ENCODE measurements around the gene CAMK1D. TPM values are rescaled to one million over a fixed set of nuclear protein-coding genes. Genes with fewer than 3 reads are reported as not detected.

Gene CAMK1D
- total and polyA plus RNA-seq, 2 of the 4 experiments (the other 2 are of a cell fraction) = 5.0 to 5.3 TPM

GRCh38 chr10:12726971-12727831 is 377.9 kb downstream of the CAMK1D start:
- ChIA-PET POLR2A (ENCODE audit: unreplicated experiment) (no interaction called here), CTCF (no interaction called here)
- no peaks in the 10 kb centered on the region for H4K20me1 ChIP-seq (ENCODE audit: insufficient read depth, low read length)
- no peak overlapping the region for H4K5ac ChIP-seq (ENCODE audit: low read depth, low read length)
- 97% methylated on average over 7 of the region's 19 CpGs; no CpG with 5 or more reads in 1 of the 2 experiments for WGBS, 2 experiments (ENCODE audit: extremely low coverage in 2 of 2, insufficient read length in 1 of 2)
- H3K4me3 ChIP-seq (ENCODE audit: insufficient read depth, low read depth, low read length) = no peak overlapping the region
- in situ Hi-C loops (cut with MboI; ENCODE audit: low sequenced_read_pairs) (no loop called here), dilution Hi-C loops (cut with HindIII; ENCODE audit: low sequenced_read_pairs, unreplicated experiment) (no loop called here), intact Hi-C loops (cut with micrococcal nuclease) (no loop called here)
- H4K91ac ChIP-seq (ENCODE audit: insufficient read depth, low read depth, low read length) = no peak overlapping the region
- ATAC-seq (ENCODE audit: low read depth) = no peak
- no peaks in the 10 kb centered on the region for H3K79me1 ChIP-seq (ENCODE audit: low read depth in 1 of 2, low read length in 2 of 2)
- H3K9ac ChIP-seq (ENCODE audit: low read depth, low read length) = no peak overlapping the region
- H2BK20ac ChIP-seq (ENCODE audit: low read depth, low read length) = no peak overlapping the region
- H3K27me3 ChIP-seq (ENCODE audit: control insufficient read depth, insufficient read depth, low read length) = peaks cover 1% of the 10 kb centered on the region; the same call in 1 of the 2 replicates
- no peak overlapping the region for H2BK120ac ChIP-seq (ENCODE audit: low read depth, low read length)
- H2BK5ac ChIP-seq (ENCODE audit: low read depth, low read length, poor library complexity, severe bottlenecking) = no peak overlapping the region
- no peaks in the 10 kb centered on the region for H3K36me3 ChIP-seq (ENCODE audit: control insufficient read depth, insufficient read depth, low read length)
- no peak overlapping the region for H4K8ac ChIP-seq (ENCODE audit: low read depth in 2 of 2, low read length in 2 of 2)
- H3K14ac ChIP-seq (replicated peaks; ENCODE audit: low read depth, low read length) = no peak overlapping the region
- no peaks in the 10 kb centered on the region for H3K9me1 ChIP-seq (ENCODE audit: insufficient read depth, low read length)
- no peak overlapping the region for H2AFZ ChIP-seq (replicated peaks; ENCODE audit: low read length, poor library complexity)
- H3K4me2 ChIP-seq (ENCODE audit: low read depth, low read length) = no peak overlapping the region
- no peak overlapping the region for H3K18ac ChIP-seq (ENCODE audit: low read depth, low read length)
- H3K23ac ChIP-seq (ENCODE audit: low read depth, low read length) = no peak overlapping the region
- H3K9me3 ChIP-seq (ENCODE audit: control insufficient read depth, insufficient read depth, low read length) = no peaks in the 10 kb centered on the region
- no peak overlapping the region for H3K56ac ChIP-seq (ENCODE audit: extremely low read depth, insufficient read depth, low read length)
- H3K4ac ChIP-seq (ENCODE audit: low read depth, low read length) = no peak overlapping the region
- TF ChIP-seq MAZ (IDR thresholded peaks at IDR 0.05; ENCODE audit: borderline replicate concordance, low read depth, low read length) (no peak), MAFK (IDR thresholded peaks at IDR 0.05; ENCODE audit: low read depth, low read length) (no peak), BHLHE40 (IDR thresholded peaks at IDR 0.05; ENCODE audit: low read depth, low read length) (no peak), ELK1 (IDR thresholded peaks at IDR 0.05; ENCODE audit: borderline replicate concordance, low read depth, low read length) (no peak), RCOR1 (IDR thresholded peaks at IDR 0.05; ENCODE audit: insufficient replicate concordance, low read length) (no peak), CTCF (conservative IDR thresholded peaks at IDR 0.05; ENCODE audit: low read depth, low read length) (no peak), CHD1 (IDR thresholded peaks at IDR 0.05; ENCODE audit: low read depth, low read length) (no peak), NFE2L2 (IDR thresholded peaks at IDR 0.05; ENCODE audit: low read depth, low read length) (no peak), USF2 (IDR thresholded peaks at IDR 0.05; ENCODE audit: low read depth, low read length) (no peak)
- no peak overlapping the region for H2AK5ac ChIP-seq (ENCODE audit: low read depth, low read length)
- H2BK15ac ChIP-seq (ENCODE audit: low read depth, low read length) = no peak overlapping the region
- H3K27ac ChIP-seq (ENCODE audit: insufficient read depth, low read length) = no peak overlapping the region
- H3K4me1 ChIP-seq (ENCODE audit: control insufficient read depth, insufficient read depth, low read length) = peaks cover 1% of the 10 kb centered on the region; the same call in 1 of the 2 replicates
- H2AK9ac ChIP-seq (replicated peaks; ENCODE audit: low read depth, low read length, poor library complexity) = no peak overlapping the region
- no peak for DNase-seq
- no TSS peak for BruUV-seq (replicated peaks)

All from IMR-90 (cell line).